GM18508 (cell line): ENCODE results near the gene CD48.
"Not testable (repeated sequence)": the region's sequence is repeated elsewhere in the genome, so short reads cannot be mapped to it uniquely, and the experiment has no call there.

Source experiments
- ATAC-seq: cut with Tn5 transposase; IDR thresholded peaks from one replicate; pipeline ENCODE4 v1.9.1; 2021; ENCODE audit warnings: moderate number of reproducible peaks; ENCODE audit not compliant: insufficient read depth, unreplicated experiment

CD48 gene

DNA sequence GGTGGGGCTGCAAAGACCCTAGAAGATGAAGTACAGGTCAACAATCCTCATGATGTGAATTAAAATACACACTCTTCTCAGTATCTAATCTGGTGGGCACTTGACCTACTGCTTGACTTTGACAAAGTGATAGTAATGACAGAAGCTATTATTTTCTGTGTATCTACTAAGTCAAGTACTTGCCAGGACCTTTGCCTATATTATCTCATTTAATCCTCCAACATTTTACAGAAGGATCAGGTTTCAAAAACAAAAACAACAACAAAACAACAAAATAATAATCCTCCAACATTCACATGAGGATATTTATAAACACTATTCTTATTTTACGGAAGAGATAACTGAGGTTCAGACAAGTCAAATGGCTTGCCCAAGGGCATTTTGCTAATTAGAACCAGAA is 4.4 kb upstream of the CD48 start:
- ATAC-seq = no peak

DNA sequence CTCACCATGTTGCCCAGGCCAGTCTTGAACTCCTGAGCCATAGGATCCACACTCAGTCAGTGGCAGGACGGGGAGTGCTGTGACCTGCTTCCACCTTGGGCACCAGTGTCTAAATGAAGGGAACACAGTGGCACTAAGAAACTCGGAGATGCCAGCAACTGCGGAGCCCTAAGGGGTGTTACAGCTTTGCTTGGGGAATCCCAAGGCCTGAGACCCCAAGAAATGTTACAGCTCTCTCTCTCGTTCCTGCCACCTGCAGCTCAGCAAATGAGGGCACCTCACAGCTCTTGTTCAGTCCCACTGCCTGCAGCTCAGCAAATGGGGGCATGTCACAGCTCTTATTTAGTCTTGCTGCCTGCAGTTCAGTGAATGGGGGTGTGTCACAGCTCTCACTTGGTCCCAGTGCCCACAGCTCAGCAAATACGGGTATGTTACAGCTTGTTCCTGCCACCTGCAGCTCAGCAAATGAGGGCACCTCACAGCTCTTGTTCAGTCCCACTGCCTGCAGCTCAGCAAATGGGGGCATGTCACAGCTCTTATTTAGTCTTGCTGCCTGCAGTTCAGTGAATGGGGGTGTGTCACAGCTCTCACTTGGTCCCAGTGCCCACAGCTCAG is 2.5 kb upstream of the CD48 start:
- not testable (repeated sequence) for ATAC-seq

DNA sequence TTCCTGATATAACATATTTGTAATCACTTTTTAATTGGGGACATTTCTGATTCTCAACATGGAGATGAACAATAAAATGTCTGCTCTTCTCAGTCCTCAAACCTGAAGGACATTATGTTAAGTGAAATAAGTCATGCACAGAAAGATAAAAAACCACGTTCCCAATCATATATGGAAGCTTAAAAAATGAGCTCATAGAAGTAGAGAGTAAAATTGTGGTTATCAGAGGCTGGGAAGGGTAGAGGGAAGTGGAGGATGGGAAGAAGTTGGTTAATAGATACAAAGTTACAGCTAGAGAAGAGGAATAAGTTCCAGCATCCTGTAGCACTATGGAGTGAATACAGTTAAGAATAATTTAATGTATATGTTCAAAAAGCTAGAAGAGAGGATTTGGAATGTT is 1.5 kb upstream of the CD48 start:
- ATAC-seq = no peak

DNA sequence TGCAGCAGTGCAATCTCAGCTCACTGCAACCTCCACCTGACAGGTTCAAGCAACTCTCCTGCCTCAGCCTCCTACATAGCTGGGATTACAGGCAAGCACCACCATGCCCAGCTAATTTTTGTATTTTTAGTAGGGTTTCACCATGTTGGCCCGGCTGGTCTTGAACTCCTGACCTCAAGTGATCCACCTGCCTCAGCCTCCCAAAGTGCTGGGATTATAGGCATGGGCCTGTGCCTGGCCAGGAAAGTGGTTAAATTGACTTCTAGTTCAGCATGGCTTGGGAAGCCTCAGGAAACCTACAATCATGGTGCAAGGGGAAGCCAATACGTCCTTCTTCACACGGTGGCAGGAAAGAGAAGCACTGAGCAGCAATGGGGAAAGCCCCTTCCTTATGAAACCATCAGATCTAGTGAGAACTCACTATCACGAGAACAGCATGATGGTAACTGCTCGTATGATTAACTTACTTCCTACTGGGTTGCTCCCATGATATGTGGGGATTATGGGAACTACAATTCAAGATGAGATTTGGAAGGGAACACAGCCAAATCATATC is 981 bp upstream of the CD48 start:
- not testable (repeated sequence) for ATAC-seq

DNA sequence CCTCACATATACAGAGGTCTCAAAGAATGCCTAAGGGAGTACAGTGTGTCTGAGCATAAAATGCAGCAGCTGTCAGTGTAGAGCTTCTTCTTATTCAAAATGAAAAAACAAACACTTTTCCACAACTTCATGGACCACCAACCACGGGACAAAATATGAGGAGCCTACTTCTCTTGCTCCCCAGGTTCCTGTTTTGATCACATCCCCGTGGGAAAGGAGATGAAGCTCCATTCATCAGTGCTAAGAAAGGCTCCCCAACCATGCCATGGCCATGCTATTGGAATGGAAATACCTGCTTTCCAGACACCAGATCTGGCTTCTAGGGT is 383 bp downstream of the CD48 start:
- ATAC-seq = no peak

DNA sequence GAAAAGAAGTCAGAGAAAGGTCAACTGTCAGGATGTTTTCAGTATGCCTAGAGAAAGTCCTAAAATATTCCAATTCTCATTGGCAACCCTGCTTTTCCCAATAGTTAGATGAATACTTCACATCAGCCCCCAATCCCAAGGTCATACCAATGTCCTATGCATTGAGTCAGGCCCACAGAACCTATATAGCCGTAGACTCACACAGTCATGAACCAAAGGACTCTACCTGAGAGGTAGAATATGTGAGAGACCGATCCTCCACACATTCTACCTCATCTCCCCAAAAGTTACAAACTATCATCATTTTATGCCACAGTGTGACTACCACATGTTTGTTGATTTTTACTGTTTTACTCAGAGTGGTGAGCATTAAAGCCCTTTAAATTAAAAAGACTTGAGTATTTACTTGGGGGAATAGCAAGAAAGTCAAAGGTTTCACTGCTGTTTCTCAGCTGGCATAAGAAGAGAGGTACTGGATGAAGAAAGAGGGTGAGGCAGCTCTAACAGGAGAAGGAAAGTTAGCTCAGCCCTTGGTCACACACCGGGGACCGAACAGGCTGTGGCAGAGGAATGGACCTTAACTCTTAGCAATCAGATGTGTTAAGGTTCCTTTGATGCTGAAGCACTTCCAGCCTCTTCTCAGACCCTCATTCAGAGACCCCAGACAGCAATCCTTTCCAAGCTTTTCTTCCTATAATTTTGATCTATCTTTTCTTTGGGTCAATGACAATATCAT is 937 bp downstream of the CD48 start:
- ATAC-seq = no peak

DNA sequence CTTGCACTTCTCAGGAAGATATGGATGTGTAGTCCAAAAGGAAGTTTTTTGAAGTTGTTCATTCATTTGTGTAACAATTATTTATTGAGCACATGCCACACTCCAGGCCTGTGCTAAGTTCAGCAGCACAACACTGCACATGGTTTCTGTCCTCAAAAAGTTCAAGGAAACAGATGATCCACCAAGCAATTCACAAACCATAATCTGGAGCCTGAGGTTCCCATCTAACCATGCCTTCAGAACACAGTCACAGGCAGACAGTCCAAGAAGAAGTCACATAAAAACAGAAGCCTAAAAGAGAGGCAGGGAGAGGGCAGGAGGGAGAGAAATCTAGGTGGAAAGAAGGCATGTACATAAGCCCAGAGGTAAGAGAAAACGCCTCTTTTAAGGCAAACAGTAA is 1.9 kb downstream of the CD48 start:
- ATAC-seq = no peak

DNA sequence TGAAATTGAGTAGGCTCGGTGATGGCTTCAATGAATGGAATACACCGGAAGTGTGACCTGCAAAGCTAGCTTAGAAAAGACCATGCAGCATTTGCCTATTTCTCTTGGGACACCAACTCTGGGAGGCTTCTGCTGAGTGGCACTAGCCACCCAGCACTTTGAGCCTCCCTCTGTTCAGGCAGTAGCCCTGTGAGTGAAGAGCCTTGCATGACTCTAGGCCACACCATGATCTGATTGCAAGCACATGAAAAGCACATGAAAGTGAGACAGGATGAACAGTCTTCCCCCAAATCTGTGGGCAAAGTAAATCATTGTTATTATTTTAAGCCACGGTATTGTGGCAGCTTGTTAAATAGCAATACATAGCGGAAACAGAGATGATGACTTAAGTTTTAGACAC is 2.8 kb downstream of the CD48 start:
- ATAC-seq = peak; percentile 42

DNA sequence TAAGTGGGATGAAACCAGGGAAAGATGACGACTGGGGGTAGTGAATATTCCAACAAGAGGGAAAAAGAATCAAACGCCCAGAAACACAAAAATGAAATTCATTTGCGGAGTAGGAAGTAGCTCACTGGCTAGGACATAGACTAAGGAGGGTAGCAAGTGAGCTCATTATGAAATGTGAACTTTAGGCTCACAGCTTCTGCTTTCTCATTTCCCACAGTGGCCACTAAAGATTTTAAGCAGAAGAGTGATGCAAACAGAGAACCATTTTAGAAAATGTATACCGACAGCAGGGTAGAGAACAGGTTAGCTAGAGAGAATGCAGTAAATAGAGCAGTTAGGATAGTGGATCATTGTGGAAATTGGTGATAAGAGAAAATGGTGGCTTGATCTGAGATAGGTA is 3.5 kb downstream of the CD48 start:
- no peak for ATAC-seq

DNA sequence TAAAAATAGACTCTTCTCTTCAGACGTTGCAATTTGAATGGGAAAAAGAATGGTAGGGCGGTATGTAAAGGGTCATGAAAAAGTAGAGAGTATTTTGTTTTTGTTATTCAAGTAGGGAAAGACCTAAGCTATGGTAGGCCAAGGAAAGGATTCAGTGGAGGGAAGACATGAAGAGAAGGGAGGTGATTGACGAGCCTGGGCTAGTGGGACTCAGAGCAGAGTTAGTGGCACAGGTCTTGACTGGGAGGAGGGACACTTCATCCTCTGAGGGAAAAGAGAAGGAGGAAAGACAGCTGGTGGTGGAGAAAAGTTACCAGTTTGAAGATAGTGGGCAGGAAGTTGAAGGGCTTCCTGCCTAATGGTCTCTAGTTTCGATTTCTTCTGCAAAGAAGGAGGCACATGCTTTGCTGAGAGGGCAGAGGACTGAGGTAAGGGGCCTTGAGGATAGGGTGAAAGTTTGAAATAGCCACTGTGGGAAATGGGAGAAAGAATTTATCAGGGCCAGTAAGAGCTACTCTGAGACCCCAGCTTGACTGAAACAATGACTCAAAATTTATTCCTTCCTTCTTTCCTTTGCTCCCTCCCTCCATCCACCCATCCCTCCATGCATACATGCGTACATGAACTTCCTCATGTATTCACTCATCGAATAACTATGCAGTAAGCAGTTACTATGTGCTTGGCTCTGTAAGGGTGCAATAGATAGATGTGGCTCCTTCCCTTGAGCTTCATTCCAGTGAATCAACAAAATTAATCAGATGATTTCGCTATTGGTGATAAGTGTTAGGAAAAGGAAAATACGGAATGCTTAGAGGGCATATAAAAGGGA is 4.2 kb downstream of the CD48 start:
- ATAC-seq = no peak

DNA sequence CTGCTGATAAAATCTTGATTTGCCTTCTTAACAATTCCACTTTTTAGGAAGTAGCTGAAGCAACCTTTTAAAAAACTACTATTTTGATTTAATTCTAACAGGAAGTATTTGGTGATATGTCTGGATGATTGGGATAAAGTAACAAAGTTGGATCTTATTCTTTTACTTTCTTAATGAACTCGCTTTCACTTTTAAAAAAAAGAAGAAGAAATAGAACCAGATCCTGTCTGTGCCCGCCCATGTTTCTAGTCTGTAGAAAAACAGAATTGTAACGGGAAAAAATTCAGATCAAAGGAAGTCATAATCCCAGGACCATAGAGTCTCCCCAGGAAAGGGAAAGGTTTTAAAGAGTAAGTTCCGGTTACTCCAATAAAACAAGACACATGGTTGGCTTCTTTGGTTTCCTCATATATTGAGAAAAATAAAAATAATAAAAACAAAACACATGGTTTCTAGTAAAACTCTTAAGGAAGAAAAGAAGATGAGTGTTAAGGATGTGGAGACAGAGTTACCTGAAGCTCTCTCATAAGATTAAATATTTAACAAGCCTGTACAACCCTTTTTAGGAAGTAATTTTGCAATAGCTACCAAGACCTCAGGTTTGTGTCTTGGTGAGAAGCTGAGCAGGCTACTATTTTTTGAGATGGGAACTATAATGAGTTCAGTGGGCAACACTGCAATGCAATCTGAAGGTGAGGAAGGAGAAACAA is 4.9 kb downstream of the CD48 start:
- no peak for ATAC-seq

DNA sequence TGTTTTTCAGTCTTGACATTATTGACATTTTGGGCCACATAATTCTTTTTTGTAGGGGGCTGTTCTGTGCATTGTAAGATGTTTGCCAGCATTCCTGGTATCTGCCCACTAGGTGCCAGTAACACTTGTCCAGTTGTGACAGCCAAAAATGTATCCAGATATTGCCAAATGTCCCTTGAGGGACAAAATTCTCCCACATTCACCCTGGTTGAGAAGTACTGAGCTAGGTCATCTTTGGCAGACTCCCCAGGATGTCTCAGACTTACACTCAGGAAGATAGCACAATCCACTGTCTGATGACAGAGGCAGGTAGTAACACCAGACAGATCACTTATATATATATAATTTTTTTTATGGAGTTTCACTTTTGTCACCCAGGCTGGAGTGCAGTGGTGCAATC is 5.9 kb downstream of the CD48 start:
- no peak for ATAC-seq

DNA sequence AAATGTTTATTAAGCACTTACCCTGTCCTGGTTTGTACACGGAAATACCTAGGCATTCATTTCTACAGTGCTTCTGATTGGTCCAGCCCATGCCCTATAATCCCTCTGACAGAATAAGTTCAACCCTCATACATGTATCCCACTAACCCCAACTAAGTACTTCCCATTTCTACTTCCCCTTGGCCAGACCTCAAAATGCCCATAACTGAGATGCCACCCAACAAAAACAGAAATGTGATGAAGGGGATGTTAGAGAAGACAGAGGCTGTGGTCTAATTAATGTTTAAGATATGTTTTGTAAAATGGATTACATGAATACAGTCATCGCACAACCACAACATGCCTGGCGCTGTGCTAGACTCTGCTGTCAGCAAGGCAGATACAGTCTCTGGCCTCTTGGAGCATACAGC is 6.4 kb downstream of the CD48 start:
- ATAC-seq = not testable (repeated sequence)

DNA sequence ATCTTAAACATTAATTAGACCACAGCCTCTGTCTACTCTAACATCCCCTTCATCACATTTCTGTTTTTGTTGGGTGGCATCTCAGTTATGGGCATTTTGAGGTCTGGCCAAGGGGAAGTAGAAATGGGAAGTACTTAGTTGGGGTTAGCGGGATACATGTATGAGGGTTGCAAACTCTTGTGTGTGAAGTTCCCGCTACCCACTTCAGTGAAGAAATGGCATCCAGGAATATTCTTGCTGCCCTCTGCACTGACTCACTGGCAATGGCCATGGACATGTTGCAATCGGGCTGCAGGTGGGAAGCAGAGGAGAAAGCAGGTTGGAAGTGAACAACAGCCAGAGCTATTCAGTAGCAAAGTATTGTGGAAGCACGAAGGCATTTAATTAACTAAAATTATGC is 7.4 kb downstream of the CD48 start:
- ATAC-seq = no peak

DNA sequence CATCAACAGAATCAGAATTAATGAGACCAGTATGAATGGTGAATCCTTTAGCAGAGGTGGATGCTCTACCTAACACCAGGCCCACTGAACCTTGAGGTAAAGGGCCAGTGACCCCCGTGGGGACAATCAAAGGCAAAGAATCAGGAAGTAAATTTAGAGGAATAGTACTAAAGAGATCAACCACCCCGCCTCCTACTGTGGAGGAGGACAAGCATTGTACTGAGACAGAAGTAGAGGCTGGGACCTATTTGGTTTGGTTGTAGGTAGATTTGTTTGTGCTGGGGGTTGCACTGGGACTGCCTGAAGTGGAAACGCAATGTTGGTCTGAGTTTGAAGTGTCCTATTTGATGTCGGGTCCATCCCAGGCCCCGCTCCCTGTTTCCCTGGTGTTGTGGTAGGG is 9.5 kb downstream of the CD48 start:
- ATAC-seq = no peak

DNA sequence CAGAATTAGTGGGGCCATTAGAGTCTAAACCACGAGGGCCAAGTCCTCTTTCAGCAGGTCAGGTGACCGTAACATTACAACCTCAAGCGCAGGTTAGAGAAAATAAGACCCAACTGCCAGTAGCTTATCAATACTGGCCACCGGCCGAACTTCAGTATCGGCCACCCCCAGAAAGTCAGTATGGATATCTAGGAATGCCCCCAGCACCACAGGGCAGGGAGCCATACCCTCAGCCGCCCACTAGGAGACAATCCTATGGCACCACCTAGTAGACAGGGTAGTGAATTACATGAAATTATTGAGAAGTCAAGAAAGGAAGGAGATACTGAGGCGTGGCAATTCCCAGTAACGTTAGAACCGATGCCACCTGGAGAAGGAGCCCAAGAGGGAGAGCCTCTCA is 19.2 kb downstream of the CD48 start:
- not testable (repeated sequence) for ATAC-seq

DNA sequence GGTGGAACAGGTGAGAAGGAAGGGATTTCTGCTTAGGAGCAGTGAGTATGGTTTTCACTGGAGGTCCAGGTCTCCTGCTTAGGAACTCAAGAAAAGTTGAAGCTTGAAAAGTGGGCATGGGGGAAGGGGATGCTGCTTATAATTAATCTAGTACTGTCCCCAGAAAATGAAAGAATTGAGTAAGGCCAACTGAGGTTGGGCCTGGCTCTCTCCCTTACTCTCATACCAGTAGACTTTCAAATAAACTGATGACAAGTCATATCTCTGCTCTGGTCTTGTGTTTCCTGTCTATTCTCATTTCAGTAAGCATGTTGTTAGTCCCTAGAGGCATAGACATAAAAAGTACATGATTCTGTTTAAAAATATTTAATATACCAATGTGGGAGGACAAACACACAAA is 26.4 kb downstream of the CD48 start:
- ATAC-seq = no peak

DNA sequence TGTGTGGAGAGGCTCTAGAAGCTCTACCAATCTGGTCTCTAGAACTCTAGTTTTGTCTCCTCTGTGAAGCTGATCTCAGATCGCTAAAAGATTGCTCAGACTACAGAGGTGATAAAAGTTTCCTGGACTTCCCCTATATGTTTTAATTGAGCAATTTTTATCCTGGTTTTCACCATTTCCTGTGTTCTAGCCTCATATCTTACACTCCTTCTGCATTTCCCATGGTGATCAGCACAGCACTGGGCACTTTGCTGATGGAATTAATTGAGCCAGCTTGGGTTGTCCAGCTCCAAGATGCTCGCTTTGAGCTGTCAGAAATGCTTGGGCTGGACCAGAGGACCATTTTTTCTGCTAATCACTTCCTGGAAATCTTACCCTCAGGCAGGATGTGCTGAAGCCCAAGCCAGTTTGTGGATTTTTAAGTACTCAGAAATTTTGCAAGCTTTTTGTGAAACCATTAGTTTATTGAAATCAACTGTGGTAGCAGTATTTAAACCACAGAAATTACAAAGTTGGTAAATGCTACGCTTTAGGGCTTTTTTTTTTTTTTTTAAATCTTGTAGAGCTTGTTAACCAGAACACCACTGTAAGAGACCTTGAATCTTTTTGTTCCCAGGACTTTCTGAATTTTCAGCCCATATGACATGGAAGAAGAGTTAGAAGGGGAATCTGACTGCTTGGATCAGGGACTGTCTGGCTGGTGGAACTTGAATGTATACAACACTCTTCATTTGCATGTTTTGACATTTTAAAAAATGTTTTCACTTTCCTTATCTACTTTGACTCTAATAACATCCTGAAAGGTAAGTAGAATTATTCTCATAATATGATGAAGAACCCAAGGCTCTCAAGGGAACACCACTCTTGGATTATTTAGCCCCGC is 28.4 kb downstream of the CD48 start:
- no peak for ATAC-seq

DNA sequence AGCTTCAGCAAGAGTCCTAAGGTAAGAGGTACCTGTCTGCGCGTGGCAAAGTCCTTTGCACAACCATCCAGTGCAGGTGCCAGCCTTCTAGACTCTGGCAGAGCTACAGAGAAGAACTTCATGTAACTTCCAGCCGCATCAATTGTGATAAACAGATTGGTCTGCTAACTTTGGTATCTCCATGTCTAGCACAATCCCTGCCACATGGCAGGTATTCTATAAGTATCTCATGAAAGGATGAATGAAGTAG is 29.8 kb downstream of the CD48 start:
- no peak for ATAC-seq
